ENCODE measurements around the gene NLRP7.
A peak's percentile ranks its signal among the peaks of the same experiment; 100 is the strongest.
"Not testable (repeated sequence)": the region's sequence is repeated elsewhere in the genome, so short reads cannot be mapped to it uniquely, and the experiment has no call there.

NLRP7 gene

DNA sequence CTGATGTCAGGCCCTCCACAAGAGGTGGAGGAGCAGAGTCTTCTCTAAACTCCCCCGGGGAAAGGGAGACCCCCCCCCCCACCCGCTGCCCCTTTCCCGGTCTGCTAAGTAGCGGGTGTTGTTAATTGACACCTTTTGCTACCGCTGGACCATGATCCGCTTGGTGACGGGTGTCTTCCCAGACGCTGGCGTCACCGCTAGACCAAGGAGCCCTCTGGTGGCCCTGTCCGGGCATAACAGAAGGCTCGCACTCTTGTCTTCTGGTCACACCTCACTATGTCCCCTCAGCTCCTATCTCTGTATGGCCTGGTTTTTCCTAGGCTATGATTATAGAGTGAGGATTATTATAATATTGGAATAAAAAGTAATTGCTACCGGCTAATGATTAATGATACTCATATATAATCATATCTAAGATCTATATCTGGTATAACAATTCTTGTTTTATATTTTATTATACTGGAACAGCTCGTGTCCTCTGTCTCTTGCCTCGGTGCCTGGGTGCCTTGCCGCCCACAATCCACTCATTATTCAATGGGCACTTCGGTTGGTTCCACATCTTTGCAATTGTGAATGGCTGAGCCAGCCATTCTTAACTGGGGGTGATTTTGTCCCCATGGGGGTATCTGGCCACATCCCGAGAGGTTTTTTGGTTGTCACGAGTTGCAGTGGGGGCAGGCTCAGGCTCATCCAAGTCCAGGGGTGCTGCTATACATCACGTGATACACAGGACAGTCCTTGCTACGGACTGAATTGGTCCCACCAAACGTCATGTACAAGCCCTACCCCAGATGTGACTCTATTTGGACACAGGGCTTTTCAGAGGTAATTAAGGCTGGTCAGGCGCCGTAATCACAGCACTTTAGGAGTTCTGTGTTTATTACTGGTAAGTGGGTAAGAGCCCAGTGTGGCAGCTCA, 27.4 kb downstream of the NLRP7 start:
- DNase-seq (ENCODE audit: low spot score) = not testable (repeated sequence)

DNA sequence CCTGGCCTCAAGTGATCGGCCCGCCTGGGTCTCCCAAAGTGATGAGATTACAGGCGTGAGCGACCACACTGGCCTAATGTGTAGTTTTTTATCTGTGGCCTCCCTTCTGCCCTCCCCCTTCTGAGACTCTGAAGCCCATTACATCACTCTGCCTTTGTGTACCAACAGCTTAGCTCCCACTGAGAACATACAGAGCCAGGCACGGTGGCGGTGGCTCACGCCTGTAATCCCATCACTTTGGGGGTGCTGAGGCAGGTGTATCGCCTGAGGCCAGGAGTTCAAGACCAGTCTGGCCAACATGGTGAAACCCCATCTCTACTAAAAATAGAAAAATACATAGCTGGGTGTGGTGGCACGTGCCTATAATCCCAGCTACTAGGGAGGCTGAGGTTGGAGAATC, 28.8 kb downstream of the NLRP7 start:
- no peak for DNase-seq (ENCODE audit: low spot score)

DNA sequence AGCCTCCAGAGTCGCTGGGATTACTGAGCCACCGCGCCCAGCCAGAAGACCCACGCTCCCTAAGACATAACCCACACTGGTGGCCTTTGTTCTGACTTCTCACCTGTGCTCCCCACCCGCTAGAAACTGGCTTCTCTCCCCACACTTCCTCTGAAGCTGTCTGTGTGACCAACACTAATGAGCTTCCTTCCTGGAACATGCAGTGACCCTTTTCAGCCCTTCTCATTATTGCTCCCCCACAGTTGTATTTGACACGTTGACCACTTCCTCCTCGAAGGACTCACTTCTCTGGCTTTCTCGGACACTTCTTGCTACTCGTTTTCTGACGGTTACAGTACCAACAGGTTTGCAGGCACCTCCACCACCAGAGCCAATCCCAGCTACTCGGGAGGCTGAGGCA, 30.5 kb downstream of the NLRP7 start:
- no peak for DNase-seq (ENCODE audit: low spot score)

DNA sequence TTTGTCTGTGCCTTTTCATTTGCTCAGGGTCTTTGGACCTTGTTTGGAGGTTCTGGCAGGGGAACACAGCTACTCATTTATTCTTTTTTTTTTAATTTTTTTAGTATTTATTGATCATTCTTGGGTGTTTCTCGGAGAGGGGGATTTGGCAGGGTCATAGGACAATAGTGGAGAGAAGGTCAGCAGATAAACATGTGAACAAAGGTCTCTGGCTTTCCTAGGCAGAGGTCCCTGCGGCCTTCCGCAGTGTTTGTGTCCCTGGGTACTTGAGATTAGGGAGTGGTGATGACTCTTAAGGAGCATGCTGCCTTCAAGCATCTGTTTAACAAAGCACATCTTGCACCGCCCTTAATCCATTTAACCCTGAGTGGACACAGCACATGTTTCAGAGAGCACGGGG, 39.4 kb downstream of the NLRP7 start:
- DNase-seq (ENCODE audit: low spot score) = not testable (repeated sequence)

DNA sequence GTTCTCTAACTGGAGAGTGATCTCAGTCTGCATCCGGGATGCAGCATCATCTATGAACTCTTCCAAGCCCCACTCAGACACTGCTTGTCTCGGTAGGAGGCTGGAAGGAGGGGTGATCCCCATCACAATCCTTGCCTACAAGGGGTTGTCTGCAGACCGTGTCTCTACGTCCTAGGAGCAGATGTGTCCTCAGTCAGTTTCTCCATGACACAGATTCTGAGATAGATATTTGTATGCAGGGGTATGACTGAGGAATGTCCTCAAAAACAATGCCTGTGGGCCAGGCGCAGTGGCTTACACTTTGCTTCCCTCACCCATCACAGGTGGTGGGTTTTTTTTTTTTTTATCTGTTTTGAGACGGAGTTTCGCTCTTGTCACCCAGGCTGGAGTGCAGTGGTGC, 40.5 kb downstream of the NLRP7 start:
- DNase-seq (ENCODE audit: low spot score) = no peak

DNA sequence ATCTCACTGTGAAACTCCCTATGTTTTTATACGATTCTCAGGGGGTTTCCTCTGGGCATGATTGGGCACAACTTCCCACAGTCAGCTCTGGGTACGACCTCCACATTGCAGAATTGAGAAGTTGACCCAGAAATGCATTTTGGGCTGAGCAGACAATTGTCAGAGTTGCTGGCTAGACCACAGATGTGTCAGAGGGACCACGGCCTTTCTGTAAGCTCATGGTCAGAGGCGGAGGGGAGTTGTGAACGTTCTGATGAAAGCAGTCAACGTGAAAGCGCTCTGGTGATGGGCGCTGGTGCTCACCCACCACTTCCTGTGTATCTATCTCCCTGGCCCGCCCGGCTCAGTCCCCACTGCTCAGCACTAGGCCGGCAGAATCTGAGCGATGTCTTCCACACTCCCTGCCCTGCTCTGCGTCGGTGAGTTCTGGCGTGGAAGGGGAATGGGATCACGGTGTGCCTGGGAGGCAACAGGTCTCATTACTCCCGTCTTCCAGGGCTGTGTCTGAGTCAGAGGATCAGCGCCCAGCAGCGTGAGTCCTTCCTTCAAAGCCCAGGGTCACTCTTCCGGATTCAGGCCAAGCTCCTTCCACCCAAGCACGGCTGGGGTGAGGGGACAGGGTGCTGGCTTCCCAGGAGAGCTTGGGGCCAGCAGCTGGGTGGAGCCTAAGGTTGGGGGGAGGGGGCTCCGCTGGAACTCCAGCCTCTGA, 41.4 kb downstream of the NLRP7 start, which contains the start of gene NCR1:
Gene NCR1 (plus strand): TSS at position 346 of the 709 bp plus-strand sequence. CDS start 40 bp downstream, at position 386.
- no peak for DNase-seq (ENCODE audit: low spot score)

DNA sequence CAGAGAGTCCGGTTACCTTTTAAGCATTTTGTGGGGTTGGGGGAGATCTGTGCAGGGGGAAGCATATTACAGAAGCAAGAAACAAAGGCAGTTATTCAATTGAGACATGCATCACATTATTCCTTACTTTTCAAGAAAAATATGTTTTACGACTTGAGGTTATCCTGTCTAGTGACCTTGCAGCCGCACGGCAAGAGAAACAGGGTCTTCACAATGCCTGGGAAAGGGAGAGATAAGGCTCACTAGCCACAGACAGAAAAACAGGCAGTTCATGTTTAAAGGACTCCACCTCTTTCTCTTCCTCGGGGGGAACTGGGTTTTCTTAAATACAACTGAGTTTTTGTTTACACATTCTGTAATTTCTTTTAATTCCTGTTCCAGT, 41.9 kb downstream of the NLRP7 start:
- no peak for DNase-seq (ENCODE audit: low spot score)

DNA sequence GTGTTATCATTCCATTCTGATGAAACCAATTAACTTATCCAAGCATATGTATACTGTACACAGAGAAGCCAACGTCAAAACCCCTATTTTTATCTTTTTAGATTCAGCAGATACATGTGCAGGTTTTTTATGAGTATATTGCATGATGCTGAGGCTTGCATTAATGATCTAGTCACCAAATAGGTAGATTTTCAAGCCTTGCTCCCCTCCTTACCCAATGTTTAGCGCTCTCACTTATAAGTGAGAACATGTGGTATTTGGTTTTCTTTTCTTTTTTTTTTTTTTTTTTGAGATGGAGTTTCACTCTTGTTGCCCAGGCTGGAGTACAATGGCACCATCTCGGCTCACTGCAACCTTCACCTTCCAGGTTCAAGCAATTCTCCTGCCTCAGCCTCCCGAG, 43.1 kb downstream of the NLRP7 start:
- not testable (repeated sequence) for DNase-seq (ENCODE audit: low spot score)

DNA sequence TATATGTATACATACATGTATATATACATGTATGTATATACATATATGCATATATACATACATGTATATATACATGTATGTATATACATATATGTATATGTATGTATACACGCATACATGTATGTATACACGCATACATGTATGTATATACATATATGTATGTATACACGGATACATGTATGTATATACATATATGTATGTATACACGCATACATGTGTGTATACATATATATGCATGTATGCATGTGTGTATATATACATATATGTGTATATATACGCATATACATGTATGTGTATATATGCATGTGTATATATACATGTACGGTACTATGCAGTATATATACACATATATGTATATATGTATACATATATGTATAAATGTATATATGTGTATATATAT, 44.0 kb downstream of the NLRP7 start:
- no peak for DNase-seq (ENCODE audit: low spot score)

DNA sequence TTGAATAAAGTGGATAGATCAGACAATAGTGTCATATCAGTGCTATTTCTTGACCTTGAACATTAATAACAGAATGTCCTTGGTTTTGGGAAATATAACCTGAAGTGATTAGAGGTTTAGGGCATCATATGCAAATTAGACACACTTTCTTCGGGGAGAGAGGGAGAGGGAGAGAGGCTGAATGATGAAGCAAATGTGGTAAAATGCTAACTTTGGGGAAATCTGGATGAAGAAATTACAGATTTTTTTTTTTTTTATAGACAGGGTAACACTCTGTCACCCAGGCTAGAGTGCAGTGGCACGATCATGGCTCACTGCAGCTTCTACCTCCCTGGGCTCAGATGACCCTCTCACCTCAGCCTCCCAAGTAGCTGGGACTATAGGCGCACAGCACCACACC, 45.3 kb downstream of the NLRP7 start:
- DNase-seq (ENCODE audit: low spot score) = no peak

DNA sequence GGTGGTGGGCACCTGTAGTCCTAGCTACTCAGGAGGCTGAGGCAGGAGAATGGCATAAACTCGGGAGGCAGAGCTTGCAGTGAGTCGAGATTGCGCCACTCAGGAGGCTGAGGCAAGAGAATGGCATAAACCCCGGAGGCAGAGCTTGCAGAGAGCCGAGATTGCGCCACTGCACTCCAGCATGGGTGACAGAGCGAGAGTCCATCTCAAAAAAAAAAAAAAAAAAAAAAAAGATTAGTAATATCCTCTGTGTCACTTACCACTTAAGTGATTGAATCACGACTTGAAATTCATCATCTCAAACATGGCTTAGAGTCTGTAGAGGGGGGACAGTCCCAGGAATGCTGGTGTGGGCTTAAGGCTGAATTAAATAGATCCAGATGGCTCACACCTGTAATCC, 46.2 kb downstream of the NLRP7 start:
- not testable (repeated sequence) for DNase-seq (ENCODE audit: low spot score)

DNA sequence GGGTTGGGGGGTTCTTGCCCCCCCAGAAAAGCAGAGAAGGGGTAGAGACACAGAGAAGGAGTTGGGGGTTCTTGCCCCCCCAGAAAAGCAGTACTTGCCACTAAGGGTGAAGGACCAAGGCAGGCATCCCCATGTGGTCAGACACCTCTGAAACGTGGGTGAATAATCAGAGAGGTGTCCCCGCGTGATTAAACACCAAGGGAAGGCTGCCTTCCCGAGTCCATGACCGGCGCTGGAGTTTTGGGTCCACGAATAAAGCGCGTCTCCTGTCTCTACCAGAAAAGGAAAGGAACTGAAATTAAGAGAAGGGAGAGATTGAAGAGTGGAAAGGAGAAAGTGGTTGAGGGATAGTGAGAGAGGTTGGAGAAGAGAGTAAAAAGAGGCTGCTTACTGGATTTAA, 47.7 kb downstream of the NLRP7 start:
- DNase-seq (ENCODE audit: low spot score) = not testable (repeated sequence)

DNA sequence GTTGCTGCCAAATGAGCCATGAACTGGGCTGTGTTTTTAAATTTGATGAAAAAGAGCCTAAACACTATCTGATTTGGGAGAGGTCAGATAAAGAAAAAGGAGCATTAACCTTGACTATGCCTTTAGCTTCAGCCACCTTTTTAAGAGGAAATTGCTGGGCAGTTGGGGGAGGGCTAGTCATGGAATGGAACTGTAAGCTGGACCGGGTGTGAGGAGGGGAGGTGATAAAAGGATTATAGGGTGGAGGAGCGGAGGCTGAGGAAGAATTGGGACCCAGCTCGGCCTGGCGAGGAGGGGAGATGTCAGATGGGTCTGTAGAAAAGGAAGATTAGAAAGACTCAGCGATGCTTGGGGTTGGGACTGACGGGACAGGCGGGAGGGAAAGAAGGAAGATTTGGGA, 48.6 kb downstream of the NLRP7 start:
- DNase-seq (ENCODE audit: low spot score) = not testable (repeated sequence)

DNA sequence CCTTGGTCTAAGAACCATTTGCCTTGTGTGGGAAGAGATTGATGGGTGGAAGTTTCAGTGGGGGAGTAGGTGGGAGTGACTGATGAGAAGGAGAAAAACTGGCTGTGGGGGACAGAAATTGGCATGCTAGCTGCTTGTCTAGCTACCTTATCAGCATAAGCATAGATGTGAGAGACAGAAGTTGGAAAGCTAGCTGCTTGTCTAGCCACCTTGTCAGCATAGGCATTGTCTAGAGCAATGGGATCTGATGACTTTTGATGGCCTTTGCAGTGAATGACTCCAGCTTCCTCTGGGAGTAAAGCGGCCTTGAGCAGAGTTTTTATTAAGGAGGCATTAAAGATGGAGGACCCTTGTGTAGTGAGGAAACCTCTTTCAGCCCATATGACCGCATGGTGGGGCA, 51.3 kb downstream of the NLRP7 start:
- no peak for DNase-seq (ENCODE audit: low spot score)

DNA sequence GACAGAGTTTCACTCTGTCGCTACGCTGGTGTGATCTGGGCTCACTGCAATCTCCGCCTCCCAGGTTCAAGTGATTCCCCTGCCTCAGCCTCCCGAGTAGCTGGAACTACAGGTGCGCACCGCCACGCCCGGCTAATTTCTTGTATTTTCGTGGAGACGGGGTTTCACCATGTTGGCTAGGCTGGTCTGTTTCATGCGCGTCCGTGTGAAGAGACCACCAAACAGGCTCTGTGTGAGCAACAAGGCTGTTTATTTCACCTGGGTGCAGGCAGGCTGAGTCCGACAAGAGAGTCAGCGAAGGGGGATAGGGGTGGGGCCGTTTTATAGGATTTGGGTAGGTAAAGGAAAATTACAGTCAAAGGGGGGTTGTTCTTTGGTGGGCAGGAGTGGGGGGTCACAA, 53.2 kb downstream of the NLRP7 start:
- DNase-seq (ENCODE audit: low spot score) = not testable (repeated sequence)

DNA sequence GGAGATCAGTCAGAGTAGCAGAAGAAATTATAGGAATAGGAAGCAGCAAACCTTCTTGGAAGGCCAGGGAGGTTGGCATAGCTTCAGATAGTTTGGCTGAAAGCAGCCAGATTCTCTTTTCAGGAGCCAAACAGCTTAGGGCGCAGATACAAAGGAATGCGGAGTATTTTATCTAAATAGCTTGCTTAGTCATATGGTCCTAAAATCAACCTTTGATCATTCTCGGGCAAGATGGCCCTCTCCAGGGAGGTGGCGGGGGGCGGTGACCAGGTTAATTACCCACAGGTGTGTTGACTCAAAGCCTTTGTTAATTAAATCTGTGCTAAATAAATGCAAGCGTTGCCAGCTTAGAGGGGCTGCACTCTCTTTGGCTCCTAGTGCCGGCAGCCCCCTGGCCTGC, 53.9 kb downstream of the NLRP7 start:
- no peak for DNase-seq (ENCODE audit: low spot score)

DNA sequence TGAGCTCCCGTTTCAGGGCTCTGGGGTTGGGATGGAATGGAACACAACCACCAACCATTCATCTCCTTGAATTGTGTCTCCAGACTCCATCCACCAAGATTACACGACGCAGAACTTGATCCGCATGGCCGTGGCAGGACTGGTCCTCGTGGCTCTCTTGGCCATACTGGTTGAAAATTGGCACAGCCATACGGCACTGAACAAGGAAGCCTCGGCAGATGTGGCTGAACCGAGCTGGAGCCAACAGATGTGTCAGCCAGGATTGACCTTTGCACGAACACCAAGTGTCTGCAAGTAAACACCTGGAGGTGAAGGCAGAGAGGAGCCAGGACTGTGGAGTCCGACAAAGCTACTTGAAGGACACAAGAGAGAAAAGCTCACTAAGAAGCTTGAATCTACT, 57.8 kb downstream of the NLRP7 start:
- DNase-seq (ENCODE audit: low spot score) = no peak

DNA sequence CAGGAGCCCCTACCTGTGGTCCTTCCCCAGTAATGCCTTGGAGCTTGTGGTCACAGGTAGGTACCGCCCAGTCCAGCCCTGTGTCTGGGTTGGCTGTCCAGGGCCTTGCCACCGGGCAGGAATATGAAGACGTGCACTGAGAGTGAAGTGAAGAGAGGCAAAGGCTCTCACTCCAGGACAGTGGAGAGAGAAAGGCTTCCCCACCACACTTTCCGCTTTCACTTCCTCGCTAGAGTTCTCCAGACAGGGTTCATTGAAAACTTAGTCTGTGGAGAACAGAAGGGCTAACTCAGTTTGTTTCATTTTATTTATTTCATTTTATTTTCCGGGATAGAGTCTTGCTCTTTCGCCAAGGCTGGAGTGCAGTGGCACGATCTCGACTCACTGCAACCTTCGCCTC, 59.1 kb downstream of the NLRP7 start:
- DNase-seq (ENCODE audit: low spot score) = no peak

DNA sequence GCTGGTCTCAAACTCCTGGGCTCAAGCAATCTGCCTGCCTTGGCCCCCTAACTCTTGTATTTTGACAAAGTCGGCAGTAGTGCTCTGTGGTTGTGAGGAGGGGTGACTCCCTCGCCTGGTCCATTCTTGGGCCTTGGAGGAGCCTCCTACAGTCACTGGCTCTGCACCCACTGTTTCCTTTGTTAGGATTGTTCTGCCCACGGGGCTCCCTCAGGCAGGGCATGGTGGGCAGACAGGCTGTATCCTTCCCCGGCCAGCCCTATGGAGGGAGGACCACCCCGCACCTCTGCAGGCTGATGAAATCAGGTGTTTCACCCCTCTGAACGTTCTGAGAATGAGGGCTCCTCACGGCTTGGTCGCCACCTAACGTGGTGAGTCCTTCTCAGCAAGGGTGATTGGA, 64.1 kb downstream of the NLRP7 start:
- DNase-seq (ENCODE audit: low spot score) = no peak

DNA sequence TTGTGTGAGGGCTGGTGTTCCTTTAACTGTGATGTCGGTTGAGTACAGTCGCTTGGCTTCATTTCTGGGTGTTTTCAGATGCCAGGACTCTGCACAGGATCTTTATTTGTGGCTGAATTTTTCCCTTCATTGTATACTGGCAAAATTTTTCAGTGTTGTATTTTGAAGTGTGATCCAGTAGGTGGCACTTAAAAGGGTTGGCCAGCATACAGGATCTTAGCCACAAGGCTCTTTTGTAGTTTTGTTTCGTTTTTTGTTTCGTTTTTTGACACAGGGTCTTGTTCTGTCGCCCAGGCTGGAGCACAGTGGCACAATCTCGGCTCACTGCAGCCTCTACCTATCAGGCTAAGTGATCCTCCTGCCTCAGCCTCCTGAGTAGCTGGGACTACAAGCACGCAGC, 64.6 kb downstream of the NLRP7 start:
- DNase-seq (ENCODE audit: low spot score) = no peak

DNA sequence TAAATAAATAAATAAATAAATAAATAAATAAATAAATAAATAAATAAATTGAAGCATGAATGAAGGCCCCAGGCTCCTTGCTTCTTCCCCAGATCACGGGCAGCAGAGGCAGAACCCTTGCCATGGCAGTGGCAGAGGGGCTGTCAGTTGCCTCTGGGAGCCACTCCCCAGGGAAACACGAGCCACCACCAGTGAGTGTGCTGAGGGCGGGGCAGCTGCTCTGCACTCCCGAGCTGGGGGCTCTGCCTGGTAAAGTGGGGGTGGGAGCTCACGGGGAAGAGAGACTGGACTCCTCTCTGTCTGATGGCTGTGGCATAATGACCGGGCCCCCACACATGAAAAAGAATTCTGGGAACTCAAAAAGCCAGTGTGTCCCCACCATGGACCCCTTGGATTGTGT, 65.4 kb downstream of the NLRP7 start:
- DNase-seq (ENCODE audit: low spot score) = no peak

DNA sequence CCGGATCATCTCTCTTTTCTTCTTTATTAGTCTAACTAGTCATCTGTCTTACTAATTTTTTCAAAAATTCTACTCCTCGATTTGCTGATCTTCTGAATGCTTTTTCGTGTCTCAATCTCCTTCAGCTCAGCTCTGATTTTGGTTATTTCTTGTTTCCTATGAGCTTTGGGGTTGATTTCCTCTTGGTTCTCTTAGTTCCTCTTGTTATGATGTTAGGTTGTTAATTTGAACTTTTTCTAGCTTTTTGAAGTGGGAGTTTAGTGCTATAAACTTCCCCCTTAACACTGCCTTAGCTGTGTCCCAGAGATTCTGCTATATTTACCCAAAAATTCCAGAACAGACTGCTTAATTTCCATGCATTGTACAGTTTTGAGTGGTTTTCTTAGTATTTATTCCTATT, 69.9 kb downstream of the NLRP7 start:
- no peak for DNase-seq (ENCODE audit: low spot score)

DNA sequence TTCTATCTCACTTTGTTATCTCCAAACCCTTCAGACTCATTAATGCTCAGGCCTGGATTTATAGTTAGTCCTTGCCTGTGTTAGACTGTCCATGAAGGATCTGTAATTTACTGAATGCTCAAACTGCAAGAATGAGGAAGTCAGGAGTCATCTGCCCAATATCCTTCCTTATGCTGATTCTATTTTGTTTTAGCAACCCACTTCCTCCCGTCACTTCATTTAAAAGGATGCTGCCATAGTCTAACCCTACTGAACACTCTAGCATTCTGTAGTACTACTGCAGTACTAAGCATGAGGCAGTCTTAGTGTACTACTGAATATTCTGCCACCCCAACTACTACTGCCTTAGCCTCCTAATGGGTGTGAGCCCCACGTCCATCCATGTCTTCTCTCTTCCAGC, 71.8 kb downstream of the NLRP7 start:
- peak; percentile 10 for DNase-seq (ENCODE audit: low spot score)
